Immature natural killer cell (primary cell): ENCODE data around the gene CYP19A1. TPM values are rescaled to one million over a fixed set of nuclear protein-coding genes. Genes with fewer than 3 reads are reported as not detected.

Source experiments
- DNase-seq, 3 donors: peaks; one replicate each; pipeline ENCODE4 v3.0.0; 2022; ENCODE audit warnings: mixed read lengths in 1 of 3
- H3K27ac Mint-ChIP-seq, 6 donors: one replicate each; pipeline ENCODE4 v1.8.0; 2020; ENCODE audit warnings: mixed read lengths in 6 of 6, mild to moderate bottlenecking in 5 of 6, inconsistent platforms in 4 of 6, moderate library complexity in 3 of 6
- H3K27me3 Mint-ChIP-seq, 3 donors: one replicate each; pipeline ENCODE4 v1.8.0; 2020 to 2021; ENCODE audit warnings: low read depth in 3 of 3, mild to moderate bottlenecking in 3 of 3, mixed read lengths in 3 of 3, moderate library complexity in 3 of 3, inconsistent platforms in 1 of 3
- H3K36me3 Mint-ChIP-seq, 3 donors: one replicate each; pipeline ENCODE4 v1.8.0; 2020; ENCODE audit warnings: mixed read lengths in 3 of 3, inconsistent platforms in 2 of 3, mild to moderate bottlenecking in 2 of 3
- H3K4me1 Mint-ChIP-seq, 2 donors: one replicate each; pipeline ENCODE4 v1.8.0; 2020; ENCODE audit warnings: inconsistent platforms in 2 of 2, mild to moderate bottlenecking in 2 of 2, mixed read lengths in 2 of 2, moderate library complexity in 1 of 2
- H3K4me3 Mint-ChIP-seq, 5 donors: one replicate each; pipeline ENCODE4 v1.8.0; 2020; ENCODE audit warnings: mild to moderate bottlenecking in 5 of 5, mixed read lengths in 5 of 5, inconsistent platforms in 3 of 5, moderate library complexity in 3 of 5
- H3K9me3 Mint-ChIP-seq, 6 donors: one replicate each; pipeline ENCODE4 v1.8.0; 2020; ENCODE audit warnings: mild to moderate bottlenecking in 6 of 6, mixed read lengths in 6 of 6, inconsistent platforms in 4 of 6, moderate library complexity in 3 of 6
- polyA plus RNA-seq, 3 donors: library from polyadenylated mRNA; unstranded; fragments of 300-500 nt; fragmentation: Illumina TruSeq; gene quantifications; one replicate each; pipeline ENCODE4 v1.2.3, GENCODE V29; 2021

Gene CYP19A1
- polyA plus RNA-seq, 3 donors from 2014 or later: not detected

DNA sequence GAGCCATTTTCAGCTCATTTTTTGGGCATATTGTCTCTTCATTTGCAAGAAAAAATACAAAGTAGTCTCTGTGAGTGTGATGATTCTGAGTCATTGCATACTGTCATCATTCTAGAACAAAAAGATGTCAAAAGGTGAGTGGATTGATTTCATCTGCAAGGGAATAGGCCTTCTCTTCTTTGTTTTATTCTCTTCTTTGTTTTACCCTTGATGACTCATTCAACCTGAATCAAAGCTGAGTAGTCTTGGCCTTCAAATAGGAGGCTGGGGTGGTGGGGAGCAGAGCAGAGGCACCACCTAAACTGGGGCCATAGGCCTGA lies 25.4 kb downstream of the CYP19A1 start:
- Mint-ChIP-seq H3K9me3 (no peaks in the 10 kb centered on the region), H3K36me3 (no peaks in the 10 kb centered on the region), H3K27me3 (peaks cover 3 to 7% (median 5%) of the 10 kb centered on the region in 3 donors), H3K27ac (no peak overlapping the region), H3K4me1 (no peaks in the 10 kb centered on the region), H3K4me3 (no peak overlapping the region)
- DNase-seq: no peak

DNA sequence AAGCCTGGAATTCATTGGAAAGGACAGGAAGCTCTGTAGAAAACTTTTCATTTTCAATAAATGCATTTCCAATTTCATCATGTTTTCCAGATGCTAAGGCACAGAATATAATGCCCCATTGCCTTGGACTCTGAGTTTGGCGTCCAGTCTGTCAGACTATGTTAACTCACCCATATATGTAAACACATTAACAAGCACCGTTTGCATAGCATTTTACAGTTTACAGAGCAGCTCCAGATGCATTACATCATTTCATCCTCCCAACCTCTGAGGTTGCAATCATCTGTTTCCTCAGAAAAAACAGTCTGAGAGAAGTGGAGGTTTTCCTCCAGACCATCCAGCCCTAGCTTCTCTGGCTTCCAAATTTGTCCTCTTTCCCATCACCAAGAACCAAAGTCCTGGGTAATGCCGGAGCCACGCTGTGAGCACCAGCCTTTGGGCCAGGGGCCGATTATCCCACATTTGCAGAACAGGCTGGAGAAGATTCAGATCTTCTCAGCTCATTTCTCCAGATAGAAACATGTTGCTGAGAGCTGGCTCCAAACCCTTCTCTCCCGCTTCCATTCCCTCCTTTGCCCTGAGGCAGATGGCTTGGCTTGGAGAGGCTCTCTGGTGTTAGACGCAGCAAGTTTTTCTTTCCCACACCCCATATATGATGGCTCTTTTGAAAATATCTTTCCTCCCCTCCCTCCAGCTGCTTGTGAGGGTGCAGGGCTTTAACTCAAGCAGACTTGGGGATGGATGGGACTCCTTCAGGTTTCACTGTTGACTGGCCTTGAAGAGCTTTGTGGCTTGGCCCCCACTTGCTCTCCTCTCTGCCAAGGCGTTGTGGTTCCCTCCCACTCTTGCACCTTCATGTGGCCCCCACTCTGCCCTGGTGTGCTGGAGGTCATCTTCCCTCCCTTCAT lies 26.0 kb downstream of the CYP19A1 start:
- Mint-ChIP-seq H3K27ac (no peak overlapping the region), H3K36me3 (no peaks in the 10 kb centered on the region), H3K9me3 (no peaks in the 10 kb centered on the region), H3K4me3 (no peak overlapping the region), H3K27me3 (peaks cover 5 to 9% (median 7%) of the 10 kb centered on the region in 3 donors), H3K4me1 (no peaks in the 10 kb centered on the region)
- DNase-seq: no peak

GRCh38 chr15:51311510-51311909 lies 26.9 kb downstream of the CYP19A1 start:
- Mint-ChIP-seq H3K36me3 (no peaks in the 10 kb centered on the region), H3K9me3 (no peaks in the 10 kb centered on the region), H3K4me1 (no peaks in the 10 kb centered on the region), H3K27ac (no peak overlapping the region), H3K27me3 (peaks cover 5 to 9% (median 8%) of the 10 kb centered on the region in 3 donors), H3K4me3 (no peak overlapping the region)
- DNase-seq: no peak

- no peaks in the 10 kb centered on the region for H3K9me3 Mint-ChIP-seq
- H3K4me1 Mint-ChIP-seq: no peaks in the 10 kb centered on the region
Measured at GRCh38 chr15:51310064-51310463, 28.3 kb downstream of the CYP19A1 start.

GRCh38 chr15:51307811-51308210 lies 30.6 kb downstream of the CYP19A1 start:
- no peak for DNase-seq
- Mint-ChIP-seq H3K9me3 (no peaks in the 10 kb centered on the region), H3K27me3 (peaks cover 7% of the 10 kb centered on the region in 3 donors), H3K27ac (no peak overlapping the region), H3K4me1 (no peaks in the 10 kb centered on the region), H3K4me3 (no peak overlapping the region), H3K36me3 (no peaks in the 10 kb centered on the region)

More at GRCh38 chr15:51310064-51310463, 28.3 kb downstream of the CYP19A1 start:
- peaks cover 5 to 11% (median 10%) of the 10 kb centered on the region in 3 donors for H3K27me3 Mint-ChIP-seq
- H3K36me3 Mint-ChIP-seq: no peaks in the 10 kb centered on the region
- H3K4me3 Mint-ChIP-seq: no peak overlapping the region
- no peak for DNase-seq
- H3K27ac Mint-ChIP-seq: no peak overlapping the region

DNA sequence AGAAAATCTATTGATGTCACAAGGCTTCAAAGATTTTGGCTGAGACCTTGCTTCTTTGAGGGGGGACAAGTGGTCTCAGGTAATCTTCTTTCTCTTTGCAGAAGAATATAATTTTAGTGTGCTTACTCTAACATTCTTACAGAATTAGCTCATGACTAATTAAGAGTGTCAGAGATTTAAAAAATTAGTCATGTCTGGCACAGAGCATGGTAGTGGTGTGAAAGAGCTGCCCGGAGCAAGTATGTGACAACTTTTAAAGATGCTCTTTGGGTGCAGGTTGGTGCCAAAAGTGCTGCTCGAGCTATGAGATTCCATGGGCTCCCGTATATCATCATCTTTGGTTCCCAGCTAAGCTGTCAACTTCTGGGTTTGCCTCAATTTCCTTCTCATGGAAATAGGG lies 31.1 kb downstream of the CYP19A1 start:
- H3K4me1 Mint-ChIP-seq: no peaks in the 10 kb centered on the region
- DNase-seq: no peak
- H3K9me3 Mint-ChIP-seq: no peaks in the 10 kb centered on the region
- no peak overlapping the region for H3K4me3 Mint-ChIP-seq
- H3K27me3 Mint-ChIP-seq: peaks cover 2 to 9% (median 7%) of the 10 kb centered on the region in 3 donors
- H3K27ac Mint-ChIP-seq: no peak overlapping the region
- no peaks in the 10 kb centered on the region for H3K36me3 Mint-ChIP-seq

DNA sequence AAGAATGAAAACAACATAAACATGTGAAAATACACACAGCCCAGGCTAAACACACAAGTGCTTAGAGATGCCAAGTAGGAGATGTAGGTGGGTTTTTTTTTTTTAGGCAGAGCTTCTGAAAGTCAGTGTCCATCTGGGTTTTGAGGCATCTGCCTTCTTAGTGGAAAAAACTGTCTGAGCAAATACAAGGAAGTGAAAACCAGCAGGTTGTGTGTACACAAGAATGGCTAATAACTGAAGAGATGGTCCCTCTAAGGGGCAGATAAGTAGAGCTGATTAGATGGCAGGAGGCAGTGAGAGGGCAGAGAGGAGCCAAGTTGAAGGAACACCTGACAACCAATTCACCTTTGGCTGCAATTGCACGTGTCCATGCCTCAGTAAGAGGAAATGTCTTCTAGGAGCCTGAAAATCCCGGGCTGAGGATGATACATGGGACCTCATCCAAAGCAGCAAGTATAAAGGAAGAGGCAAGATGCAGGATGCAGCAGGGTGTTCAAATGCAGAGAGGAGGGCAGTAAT lies 34.9 kb downstream of the CYP19A1 start:
- H3K4me1 Mint-ChIP-seq: no peaks in the 10 kb centered on the region
- H3K36me3 Mint-ChIP-seq: no peaks in the 10 kb centered on the region
- peaks cover 0 to 2% (median 0%) of the 10 kb centered on the region in 6 donors for H3K9me3 Mint-ChIP-seq
- peaks cover 2 to 15% (median 5%) of the 10 kb centered on the region in 3 donors for H3K27me3 Mint-ChIP-seq
- no peak overlapping the region for H3K27ac Mint-ChIP-seq
- no peak overlapping the region for H3K4me3 Mint-ChIP-seq
- DNase-seq: no peak

DNA sequence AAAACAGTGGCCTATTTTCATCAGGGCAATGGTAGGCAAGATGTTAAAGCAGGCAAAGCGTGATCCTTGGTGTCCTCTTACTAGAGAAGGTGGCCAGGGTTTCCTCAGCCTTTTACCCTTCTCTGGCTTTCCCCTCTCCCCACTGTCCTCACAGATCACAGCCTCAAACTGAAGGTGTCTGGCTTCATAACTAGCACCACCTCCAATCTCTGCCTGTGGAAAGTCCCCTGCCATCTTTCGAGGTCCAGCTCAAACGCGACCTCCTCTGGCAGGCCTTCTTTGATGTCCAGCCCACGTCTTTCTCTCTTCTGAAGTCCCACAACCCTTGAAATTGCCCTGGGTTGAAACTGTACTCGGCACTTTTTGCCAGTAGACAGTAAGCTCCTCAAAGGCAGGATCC lies 35.9 kb downstream of the CYP19A1 start:
- H3K27ac Mint-ChIP-seq: no peak overlapping the region
- H3K27me3 Mint-ChIP-seq: peaks cover 2 to 13% (median 3%) of the 10 kb centered on the region in 3 donors
- H3K9me3 Mint-ChIP-seq: peaks cover 0 to 2% (median 0%) of the 10 kb centered on the region in 6 donors
- H3K36me3 Mint-ChIP-seq: no peaks in the 10 kb centered on the region
- H3K4me3 Mint-ChIP-seq: no peak overlapping the region
- DNase-seq: no peak
- no peaks in the 10 kb centered on the region for H3K4me1 Mint-ChIP-seq

DNA sequence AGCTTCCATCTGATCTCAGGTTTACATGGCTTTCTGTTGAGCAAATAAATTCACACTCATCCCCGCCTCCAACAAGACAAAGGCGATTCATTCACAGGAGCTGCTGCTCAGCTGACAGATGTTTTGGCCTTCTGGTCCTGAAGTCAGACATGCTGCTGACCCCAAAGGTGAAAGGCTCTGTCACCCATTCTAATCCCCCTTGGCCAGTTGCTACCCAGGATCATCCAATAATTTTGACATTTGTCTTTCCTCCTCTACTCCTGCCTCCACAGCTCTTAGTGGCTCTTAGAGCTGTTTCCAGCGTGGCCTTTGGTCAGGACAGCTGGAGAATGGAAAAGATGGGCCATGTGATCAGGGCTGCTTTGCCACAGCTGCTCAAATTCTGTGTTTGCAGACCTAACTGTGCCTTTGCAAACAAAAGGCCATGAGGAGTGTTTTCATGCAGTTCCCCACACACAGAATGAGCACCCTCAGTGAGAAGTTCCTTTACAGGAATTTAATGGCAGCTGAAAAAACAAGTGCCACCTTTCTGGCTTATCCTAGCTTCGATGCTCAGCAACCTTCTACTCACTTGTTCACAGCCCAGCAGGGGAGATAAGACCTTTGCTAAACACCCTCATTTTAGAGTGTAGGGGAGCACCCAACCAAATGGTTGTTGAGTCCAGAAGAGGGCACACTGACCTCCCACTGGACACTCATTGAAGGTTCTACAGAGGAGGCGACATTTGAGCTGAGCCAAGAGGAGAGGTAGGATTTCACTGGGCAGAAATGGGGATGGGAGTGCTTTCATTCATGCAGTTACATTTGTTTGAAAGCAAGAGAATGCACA lies 39.0 kb downstream of the CYP19A1 start:
- Mint-ChIP-seq H3K27ac (no peak overlapping the region), H3K9me3 (peaks cover 0 to 2% (median 0%) of the 10 kb centered on the region in 6 donors), H3K4me1 (no peaks in the 10 kb centered on the region), H3K4me3 (no peak overlapping the region), H3K27me3 (peaks cover 2 to 10% (median 3%) of the 10 kb centered on the region in 3 donors), H3K36me3 (no peaks in the 10 kb centered on the region)
- DNase-seq: no peak

DNA sequence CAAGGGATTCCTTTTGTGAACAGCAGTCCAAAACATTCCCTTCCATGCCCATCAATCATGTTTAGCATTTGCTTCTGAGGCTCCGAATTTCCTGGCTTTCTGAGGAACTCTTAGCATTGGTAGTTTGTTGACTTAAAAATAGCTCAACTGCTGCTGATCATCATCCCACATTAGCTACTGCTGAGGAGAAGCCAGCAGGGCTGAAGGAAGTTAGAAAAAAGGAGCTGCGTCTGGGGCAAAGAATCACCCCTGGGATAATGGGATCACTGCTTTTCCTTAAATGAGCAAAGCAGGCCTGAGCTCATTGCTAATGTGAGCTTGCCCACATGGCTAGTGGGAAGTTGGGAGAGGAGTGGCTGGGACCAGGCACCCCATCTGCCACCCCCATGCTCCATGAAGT lies 39.8 kb downstream of the CYP19A1 start:
- peaks cover 0 to 10% (median 3%) of the 10 kb centered on the region in 3 donors for H3K27me3 Mint-ChIP-seq
- no peak overlapping the region for H3K27ac Mint-ChIP-seq
- H3K4me3 Mint-ChIP-seq: no peak overlapping the region
- DNase-seq: no peak
- peaks cover 0 to 2% (median 0%) of the 10 kb centered on the region in 6 donors for H3K9me3 Mint-ChIP-seq
- H3K4me1 Mint-ChIP-seq: no peaks in the 10 kb centered on the region
- H3K36me3 Mint-ChIP-seq: no peaks in the 10 kb centered on the region

DNA sequence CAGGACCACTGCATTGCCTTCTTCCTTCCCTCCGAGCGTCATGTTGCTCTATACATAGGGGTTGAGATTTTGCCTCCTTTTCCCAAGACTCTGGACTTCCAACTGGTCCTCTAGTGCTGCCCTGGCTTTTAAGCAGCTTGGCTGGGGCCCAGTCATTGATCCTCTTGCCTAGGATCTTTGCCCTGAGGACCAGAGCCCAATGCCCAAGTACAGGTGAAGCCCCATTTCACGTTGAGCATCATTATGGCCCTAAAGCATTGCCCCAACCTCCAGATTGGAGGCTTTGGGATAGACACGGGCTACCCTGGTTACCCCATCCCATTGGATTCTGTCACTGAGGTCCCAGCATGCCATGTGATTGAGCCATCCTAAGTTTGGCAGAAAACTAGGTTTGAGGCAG lies 47.7 kb downstream of the CYP19A1 start:
- Mint-ChIP-seq H3K27ac (no peak overlapping the region), H3K36me3 (no peaks in the 10 kb centered on the region), H3K27me3 (peaks cover 0 to 3% (median 0%) of the 10 kb centered on the region in 3 donors), H3K9me3 (peaks cover 0 to 2% (median 0%) of the 10 kb centered on the region in 6 donors), H3K4me1 (no peaks in the 10 kb centered on the region), H3K4me3 (no peak overlapping the region)
- no peak for DNase-seq

DNA sequence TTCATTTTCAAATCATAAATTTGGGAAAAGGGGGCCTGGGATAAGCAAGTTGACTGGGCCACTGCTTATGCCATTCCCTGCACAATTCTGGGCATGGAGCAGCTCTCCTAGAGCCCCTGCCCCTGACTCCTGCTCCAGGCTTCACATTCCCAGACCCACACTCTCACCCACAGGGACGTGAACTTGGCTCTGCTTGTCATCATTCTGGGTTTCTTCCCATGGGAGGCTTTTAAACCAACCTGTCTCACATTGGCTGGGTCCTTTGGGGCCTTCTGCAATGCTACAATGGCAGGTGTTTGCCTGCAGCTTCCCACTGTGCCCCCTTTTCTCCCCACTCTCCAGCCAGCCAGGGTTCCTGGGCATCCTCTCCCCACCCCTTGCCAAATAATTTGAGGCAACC lies 49.1 kb downstream of the CYP19A1 start:
- Mint-ChIP-seq H3K9me3 (peaks cover 0 to 2% (median 0%) of the 10 kb centered on the region in 6 donors), H3K4me1 (no peaks in the 10 kb centered on the region), H3K36me3 (no peaks in the 10 kb centered on the region), H3K27me3 (peaks cover 0 to 3% (median 2%) of the 10 kb centered on the region in 3 donors), H3K4me3 (no peak overlapping the region), H3K27ac (no peak overlapping the region)
- no peak for DNase-seq

GRCh38 chr15:51288143-51289065 lies 50.0 kb downstream of the CYP19A1 start:
- H3K36me3 Mint-ChIP-seq: no peaks in the 10 kb centered on the region
- H3K4me3 Mint-ChIP-seq: no peak overlapping the region
- no peaks in the 10 kb centered on the region for H3K4me1 Mint-ChIP-seq
- H3K27me3 Mint-ChIP-seq: peaks cover 0 to 3% (median 2%) of the 10 kb centered on the region in 3 donors
- no peak for DNase-seq
- peaks cover 0 to 2% (median 0%) of the 10 kb centered on the region in 6 donors for H3K9me3 Mint-ChIP-seq
- H3K27ac Mint-ChIP-seq: no peak overlapping the region
